ENCODE data around the gene ACSF3.

ACSF3 gene

DNA sequence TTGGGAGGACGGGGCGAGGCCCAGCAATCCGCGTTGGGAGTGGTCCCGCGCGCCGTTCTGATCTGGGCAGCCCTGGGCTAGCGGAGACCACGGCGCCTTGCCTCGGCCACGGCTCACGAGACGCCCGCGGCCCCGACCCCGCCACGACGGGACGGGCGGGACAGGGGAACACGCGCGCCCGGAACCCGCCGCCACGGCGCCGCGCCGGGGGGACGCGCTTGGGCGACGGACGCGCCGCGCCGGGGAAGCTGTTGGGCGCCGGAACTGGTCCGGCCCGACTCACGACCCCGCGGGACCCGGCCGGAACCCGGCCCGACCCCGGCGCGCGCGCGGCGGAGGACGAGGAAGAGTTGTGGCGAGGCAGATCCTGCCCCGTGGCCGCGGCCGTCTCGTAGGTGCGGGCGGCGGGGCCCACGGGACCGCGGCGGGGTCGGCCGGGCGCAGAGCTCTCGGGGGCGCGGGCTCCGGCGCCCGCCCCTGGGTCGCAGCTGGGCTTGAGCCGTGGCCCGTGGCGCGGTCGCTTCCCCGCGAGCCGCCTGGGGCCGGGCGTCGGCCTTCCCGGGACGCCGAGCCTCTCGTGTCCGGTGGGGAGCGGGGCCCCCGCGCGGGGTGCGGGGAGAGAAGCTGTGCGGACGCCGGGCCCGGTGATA lies at the start of gene ACSF3:
Gene ACSF3 (plus strand): TSS at position 251 of the 650 bp plus-strand sequence. CDS start 6,830 bp downstream, outside the sequence.
- Mint-ChIP-seq H3K4me1 (ENCODE audit: low read depth) (peaks cover 47% of the 10 kb centered on the region), H3K4me3 (peak within 1 kb of the TSS; percentile 99), H3K27me3 (peaks cover 16% of the 10 kb centered on the region), H3K9me3 (no peaks in the 10 kb centered on the region), H3K36me3 (ENCODE audit: low read depth) (peaks cover 3% of the 10 kb centered on the region), H3K27ac (peak within 1 kb of the TSS; percentile 96)

DNA sequence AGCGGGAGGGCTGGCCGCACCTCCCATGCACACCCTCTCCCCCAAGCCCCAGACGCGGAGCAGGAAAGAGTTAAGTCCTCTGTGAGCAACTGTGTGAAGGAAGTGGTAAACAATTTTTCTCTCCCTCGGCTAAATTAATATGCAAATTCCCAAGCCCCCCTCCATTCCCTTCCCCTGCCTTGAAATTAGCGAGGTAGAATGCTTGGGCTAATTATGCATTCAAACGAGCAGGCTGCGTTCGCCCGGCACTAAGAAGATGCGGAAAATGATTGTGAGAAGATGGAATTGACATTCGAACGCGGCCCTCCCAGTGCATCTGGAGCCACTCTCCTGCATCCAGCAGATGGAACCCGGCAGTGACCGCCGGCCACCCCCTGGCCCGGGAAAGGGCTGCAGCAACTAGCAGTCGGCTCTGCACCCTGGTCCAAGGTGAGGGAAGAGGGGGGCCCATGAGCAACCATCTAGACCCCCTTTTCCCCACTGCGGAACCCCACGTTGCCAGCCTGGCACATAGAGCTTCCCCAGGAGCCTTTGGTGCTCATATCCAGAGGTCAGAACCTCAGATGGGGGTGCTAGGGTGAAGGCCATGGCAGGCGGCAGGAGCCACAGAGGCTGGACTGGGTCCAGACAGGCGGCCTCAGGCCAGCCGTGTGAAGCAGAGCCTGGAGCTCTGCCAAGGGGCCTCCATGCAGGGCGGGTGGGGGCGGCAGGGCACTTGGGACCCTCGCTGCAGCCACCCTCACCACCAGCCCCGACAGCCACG lies 49.1 kb upstream of the ACSF3 start:
- Mint-ChIP-seq H3K27me3 (peaks cover 5% of the 10 kb centered on the region), H3K36me3 (ENCODE audit: low read depth) (no peaks in the 10 kb centered on the region), H3K9me3 (peaks cover 4% of the 10 kb centered on the region)

DNA sequence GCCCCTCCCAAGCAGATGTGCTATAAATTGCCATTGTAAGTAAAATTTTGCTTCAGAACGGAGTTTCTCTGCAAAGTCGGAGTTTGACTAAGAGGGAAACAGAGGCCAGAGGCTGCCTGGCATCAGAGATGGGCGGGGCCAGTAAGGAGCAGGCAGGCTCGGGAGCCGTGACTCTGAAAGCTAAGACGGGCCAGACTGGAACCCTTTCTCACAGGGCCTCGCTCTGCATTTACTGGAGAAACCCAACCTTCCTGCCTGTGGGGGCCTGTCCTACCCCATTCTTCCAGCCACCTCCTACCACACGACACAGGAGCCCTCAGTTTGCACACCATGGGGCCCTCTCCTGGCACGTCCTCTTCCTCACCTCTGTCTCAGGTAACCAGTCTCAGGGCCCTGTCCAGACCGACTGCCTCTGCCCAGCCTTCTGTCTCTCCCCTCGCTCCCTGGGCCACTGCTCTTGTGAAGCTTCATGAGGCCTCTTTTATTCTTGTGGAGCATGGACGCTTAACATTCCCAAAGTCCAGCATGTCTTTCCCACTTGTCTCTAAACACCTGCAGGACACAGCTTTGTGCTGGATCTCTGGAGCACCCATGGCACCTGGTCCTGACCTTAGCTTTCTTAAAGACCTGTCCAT lies 48.4 kb upstream of the ACSF3 start:
- no peaks in the 10 kb centered on the region for H3K4me1 Mint-ChIP-seq (ENCODE audit: low read depth)
- peaks cover 5% of the 10 kb centered on the region for H3K27me3 Mint-ChIP-seq
- no peaks in the 10 kb centered on the region for H3K36me3 Mint-ChIP-seq (ENCODE audit: low read depth)
- no peak overlapping the region for H3K4me3 Mint-ChIP-seq
- no peak overlapping the region for H3K27ac Mint-ChIP-seq
- peaks cover 4% of the 10 kb centered on the region for H3K9me3 Mint-ChIP-seq

More for the DNA sequence above, 49.1 kb upstream of the ACSF3 start:
- Mint-ChIP-seq H3K27ac (no peak overlapping the region), H3K4me3 (no peak overlapping the region), H3K4me1 (ENCODE audit: low read depth) (no peaks in the 10 kb centered on the region)

DNA sequence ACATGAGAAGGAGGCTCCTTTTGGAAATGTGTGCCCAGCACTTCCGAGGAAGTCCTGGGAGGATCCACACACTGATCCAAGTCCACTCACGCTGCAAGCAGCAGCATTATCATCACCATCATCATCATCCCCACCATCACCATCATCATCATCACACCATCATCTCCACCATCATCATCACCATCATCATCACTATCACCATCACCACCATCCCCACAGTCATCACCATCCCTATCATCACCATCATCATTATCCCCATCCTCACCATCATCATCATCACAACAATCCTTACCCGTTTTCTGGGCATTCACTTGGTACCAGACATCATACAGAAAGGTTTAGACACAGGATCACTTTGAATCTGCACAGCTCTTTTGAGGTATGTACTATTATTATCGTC lies 47.8 kb upstream of the ACSF3 start:
- Mint-ChIP-seq H3K27me3 (peaks cover 5% of the 10 kb centered on the region), H3K27ac (no peak overlapping the region), H3K4me3 (no peak overlapping the region), H3K36me3 (ENCODE audit: low read depth) (no peaks in the 10 kb centered on the region), H3K9me3 (peaks cover 4% of the 10 kb centered on the region), H3K4me1 (ENCODE audit: low read depth) (no peaks in the 10 kb centered on the region)

DNA sequence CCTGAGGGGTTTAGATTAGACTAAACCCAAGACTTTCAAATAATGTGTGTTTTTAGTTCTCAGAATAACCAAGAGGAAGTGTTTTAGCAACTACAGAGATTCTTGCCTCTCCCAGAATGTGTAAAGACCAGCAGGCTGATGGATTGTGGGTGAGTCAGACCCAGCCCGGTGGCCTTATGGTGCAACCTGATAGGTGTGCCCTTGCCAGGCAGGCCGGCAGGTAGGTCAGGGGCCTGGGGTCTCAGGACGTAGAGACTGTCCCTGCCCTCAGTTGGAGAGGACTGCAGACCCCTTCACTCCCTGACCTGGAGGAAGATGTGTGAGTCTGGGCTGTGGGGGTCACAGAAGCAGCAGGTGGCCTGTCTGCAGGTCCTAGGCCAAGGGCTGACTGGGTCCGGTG lies 47.2 kb upstream of the ACSF3 start:
- Mint-ChIP-seq H3K36me3 (ENCODE audit: low read depth) (no peaks in the 10 kb centered on the region), H3K4me1 (ENCODE audit: low read depth) (no peaks in the 10 kb centered on the region), H3K27me3 (peaks cover 5% of the 10 kb centered on the region), H3K27ac (no peak overlapping the region), H3K4me3 (no peak overlapping the region), H3K9me3 (peaks cover 4% of the 10 kb centered on the region)

DNA sequence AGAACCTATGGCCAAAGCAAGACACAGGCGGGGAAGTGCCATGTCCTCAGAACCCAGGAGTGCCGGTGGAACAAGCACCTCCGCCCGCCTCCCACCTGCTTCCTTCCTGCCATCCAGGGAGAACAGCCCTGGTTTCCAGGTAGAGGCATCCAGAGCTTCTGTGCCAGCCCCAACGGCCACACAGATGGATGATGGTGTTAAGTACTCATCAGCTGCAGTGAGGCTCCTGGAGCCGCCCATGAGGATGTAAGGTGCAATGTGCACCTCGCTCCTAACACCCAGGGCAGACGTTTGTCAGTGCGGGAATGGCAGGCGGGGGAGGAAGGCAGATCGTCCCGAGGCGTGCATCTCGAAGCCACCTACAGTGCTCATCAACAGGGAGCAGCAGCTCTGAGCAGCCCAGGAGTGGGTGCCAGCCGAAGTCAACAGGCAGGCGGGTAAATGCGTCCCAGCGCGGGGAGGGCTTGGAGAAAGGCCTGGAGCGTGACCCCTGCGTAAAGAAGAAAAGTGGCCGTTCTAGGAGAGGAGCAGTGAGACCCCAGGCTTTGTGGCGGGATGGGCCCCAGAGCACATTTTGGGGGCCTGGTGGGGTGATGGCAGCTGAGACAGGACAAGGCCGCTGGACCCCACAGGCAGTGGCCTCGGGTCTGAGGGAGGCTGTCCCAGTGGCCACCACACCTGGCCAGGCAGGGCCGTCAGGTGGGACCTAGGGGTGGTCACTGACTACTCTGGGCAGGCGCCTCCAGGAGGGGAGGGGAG lies 46.1 kb upstream of the ACSF3 start:
- no peak overlapping the region for H3K4me3 Mint-ChIP-seq
- no peaks in the 10 kb centered on the region for H3K4me1 Mint-ChIP-seq (ENCODE audit: low read depth)
- H3K36me3 Mint-ChIP-seq (ENCODE audit: low read depth): no peaks in the 10 kb centered on the region
- peaks cover 4% of the 10 kb centered on the region for H3K9me3 Mint-ChIP-seq
- H3K27me3 Mint-ChIP-seq: peaks cover 5% of the 10 kb centered on the region
- H3K27ac Mint-ChIP-seq: no peak overlapping the region

DNA sequence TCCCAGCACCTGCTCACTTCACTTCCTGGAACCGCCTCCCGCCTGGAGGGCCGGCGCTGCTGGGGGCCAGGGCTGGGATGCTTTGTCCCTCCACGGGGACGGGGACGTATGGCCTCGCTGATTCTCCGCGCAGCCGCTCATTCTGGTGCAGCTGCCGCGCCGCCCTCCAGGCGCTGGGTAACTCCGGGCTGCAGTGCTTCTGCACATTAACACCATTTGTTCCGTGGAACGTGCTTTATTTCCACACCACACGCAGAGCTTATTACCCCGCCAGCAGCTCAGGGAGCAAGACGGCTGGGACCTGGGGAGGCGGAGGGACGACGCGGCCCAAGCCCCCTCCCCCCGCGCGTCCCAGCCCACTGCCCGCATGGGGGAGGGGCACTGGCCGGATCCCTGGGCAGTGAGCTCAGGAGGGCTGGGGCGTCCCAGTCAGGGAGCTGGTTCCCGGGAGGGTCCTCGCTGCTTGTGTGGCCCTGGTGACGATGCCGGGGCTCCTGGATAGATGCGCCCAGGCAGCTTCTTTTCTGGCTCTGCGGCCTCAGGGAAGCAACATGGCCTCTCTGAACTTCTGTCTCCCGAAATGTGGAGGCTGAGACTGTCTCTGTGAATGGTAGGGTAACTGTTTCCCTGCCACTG lies 45.4 kb upstream of the ACSF3 start:
- no peak overlapping the region for H3K27ac Mint-ChIP-seq
- H3K9me3 Mint-ChIP-seq: peaks cover 4% of the 10 kb centered on the region
- no peaks in the 10 kb centered on the region for H3K4me1 Mint-ChIP-seq (ENCODE audit: low read depth)
- no peak overlapping the region for H3K4me3 Mint-ChIP-seq
- H3K27me3 Mint-ChIP-seq: peaks cover 5% of the 10 kb centered on the region
- no peaks in the 10 kb centered on the region for H3K36me3 Mint-ChIP-seq (ENCODE audit: low read depth)

DNA sequence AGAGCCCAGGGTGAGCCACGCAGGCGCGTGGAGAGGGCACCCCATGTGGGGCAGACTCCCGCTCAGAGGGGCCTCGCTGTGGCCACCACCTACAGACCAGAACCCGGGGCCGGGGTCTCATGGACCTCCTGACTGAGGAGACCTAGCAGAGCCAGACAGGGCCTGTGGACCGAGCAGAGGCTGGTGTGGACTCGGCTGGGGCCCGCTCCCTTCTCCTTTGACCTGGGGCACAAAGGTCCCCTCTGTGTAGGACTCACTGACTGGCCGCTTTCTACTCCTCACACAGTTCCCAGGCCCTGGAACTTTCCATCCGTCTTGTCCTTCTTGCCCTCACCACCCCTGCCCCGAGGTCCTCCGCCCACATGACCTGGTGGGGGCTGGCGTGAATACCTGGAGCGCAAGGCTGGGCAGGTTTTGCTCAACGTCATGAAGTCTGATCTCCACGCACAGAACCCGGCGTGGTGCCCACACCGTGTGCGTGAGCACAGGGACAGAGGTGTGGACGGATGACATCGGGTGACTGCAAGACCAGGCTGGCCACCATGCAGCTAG lies 44.7 kb upstream of the ACSF3 start:
- H3K4me1 Mint-ChIP-seq (ENCODE audit: low read depth): no peaks in the 10 kb centered on the region
- H3K27ac Mint-ChIP-seq: no peak overlapping the region
- H3K4me3 Mint-ChIP-seq: no peak overlapping the region
- H3K27me3 Mint-ChIP-seq: peaks cover 5% of the 10 kb centered on the region
- H3K36me3 Mint-ChIP-seq (ENCODE audit: low read depth): no peaks in the 10 kb centered on the region
- H3K9me3 Mint-ChIP-seq: peaks cover 4% of the 10 kb centered on the region

DNA sequence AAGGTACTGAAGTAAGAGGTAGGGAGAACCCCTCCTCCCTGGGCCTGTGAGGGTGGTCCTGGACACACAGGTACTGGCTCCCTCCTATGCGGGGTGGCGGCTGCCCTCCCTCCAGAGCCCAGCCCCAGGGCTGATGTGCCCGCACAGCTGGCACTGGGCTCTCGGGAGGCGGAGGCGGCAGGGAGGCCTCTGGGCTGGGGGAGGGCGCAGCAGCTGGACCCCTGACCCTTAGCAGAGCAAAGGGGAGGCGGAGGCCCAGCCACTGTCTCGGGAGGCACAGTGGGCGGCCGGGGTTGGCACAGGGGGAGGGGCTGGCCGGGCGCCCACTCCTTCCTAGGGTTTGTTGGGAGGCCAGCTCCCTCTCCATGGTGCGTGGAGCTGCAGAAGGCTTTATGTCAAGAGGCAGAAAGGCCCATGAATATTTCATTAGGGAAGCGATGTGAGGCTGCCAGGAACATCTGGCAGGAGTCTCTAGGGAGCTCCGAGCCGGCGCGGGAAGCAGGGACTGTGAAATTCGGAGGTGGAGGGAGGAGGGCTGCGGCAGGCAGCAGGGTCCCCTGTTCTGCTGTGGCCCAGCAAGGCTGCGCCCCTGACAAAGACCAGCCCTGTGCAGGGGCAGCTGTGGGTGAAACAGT lies 44.1 kb upstream of the ACSF3 start:
- peaks cover 5% of the 10 kb centered on the region for H3K27me3 Mint-ChIP-seq
- no peaks in the 10 kb centered on the region for H3K4me1 Mint-ChIP-seq (ENCODE audit: low read depth)

DNA sequence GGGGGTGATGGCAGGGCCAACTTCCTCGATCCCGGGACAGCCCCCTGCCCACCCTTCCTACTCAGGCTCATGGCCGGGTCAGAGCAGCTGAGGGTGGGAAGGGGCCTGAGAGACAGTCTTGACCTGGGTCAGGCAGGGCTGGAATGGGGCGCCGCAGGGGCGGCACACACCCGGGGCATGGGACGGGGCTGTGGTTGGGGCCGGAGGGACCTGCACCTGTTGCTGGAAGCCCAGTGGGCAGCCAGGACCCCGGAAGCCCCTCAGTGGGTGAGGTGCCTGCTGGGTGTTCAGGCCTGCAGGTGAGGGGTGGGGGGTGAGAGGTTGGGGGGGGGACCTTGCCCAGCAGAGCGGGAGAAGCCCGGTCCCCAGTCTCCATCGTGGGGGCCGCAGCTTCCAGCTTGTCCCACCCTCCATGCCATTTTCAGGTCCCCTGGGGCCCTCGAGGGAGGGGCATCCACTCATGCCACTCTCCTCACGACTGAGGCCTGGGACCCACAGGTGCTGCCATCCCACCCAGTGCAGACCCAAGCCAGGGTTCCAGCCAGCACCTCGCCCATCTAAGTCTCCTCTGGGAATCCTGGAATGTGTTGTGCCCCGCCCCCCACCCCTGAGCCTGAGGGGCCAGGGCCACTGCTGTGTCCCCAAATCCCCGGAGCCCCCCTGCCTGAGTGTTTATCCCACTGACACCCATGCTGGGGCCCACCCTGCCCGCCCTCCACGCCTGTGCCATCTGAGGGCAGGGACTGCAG lies 43.4 kb upstream of the ACSF3 start:
- no peaks in the 10 kb centered on the region for H3K4me1 Mint-ChIP-seq (ENCODE audit: low read depth)
- no peak overlapping the region for H3K4me3 Mint-ChIP-seq
- H3K27ac Mint-ChIP-seq: no peak overlapping the region
- H3K36me3 Mint-ChIP-seq (ENCODE audit: low read depth): no peaks in the 10 kb centered on the region
- H3K27me3 Mint-ChIP-seq: peaks cover 5% of the 10 kb centered on the region
- H3K9me3 Mint-ChIP-seq: peaks cover 4% of the 10 kb centered on the region

More for the DNA sequence above, 44.1 kb upstream of the ACSF3 start:
- H3K27ac Mint-ChIP-seq: no peak overlapping the region
- peaks cover 4% of the 10 kb centered on the region for H3K9me3 Mint-ChIP-seq
- H3K4me3 Mint-ChIP-seq: no peak overlapping the region
- no peaks in the 10 kb centered on the region for H3K36me3 Mint-ChIP-seq (ENCODE audit: low read depth)

DNA sequence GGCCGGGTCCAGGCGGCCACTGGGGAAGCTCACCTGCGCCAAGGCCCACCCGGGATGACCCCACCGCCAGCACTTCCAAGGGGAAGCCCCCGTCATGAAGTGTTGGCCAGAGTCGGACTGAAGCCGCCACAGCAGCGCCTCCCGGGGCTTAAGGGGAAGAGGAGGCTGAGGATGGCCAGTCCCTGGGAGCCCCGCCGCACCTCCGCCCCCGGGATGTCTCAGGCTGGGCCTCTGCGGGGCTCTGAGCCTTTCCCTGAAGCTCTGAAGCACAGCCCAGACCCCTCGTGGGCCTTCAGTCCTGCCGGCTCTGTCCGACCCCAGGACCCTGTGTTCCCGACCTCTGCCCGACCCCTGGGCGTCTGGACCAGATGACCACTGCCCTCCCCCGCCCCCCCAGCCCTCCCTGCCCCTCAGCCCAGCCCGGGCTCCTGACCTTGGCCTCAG lies 42.8 kb upstream of the ACSF3 start:
- Mint-ChIP-seq H3K27me3 (peaks cover 3% of the 10 kb centered on the region), H3K4me3 (no peak overlapping the region), H3K4me1 (ENCODE audit: low read depth) (no peaks in the 10 kb centered on the region), H3K27ac (no peak overlapping the region), H3K36me3 (ENCODE audit: low read depth) (no peaks in the 10 kb centered on the region), H3K9me3 (peaks cover 2% of the 10 kb centered on the region)

DNA sequence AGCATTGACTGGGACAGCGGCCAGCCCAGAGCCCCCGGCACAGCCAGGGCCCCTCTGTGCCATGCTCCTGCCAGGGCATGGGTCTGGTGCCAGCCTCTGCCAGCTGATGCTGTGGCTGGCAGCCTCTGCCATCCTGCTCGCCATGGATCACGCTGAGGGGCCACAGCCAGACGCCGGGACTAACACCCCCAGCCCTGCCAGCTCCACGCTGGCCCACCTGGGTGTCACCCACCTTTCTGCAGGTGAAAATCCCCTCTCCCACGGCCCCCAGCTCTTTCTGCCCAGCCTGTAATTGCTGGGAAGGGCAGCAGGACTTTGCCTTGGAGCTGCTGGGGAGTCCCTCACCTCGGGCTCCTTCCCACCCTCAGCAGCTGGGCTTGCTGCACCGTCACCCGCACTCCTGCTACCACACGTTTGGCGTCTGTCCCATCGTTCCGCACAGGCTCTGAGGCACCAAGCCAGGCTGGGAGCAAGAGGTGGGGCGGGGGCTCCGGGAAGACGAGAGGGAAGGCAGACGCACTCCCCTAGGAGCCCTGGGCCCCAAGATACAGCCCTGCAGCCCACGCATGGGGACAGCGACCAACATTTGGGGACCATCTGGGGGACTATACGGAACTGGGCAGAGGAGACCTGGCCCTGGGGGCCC lies 42.0 kb upstream of the ACSF3 start:
- H3K9me3 Mint-ChIP-seq: no peaks in the 10 kb centered on the region
- H3K4me1 Mint-ChIP-seq (ENCODE audit: low read depth): no peaks in the 10 kb centered on the region
- H3K36me3 Mint-ChIP-seq (ENCODE audit: low read depth): no peaks in the 10 kb centered on the region
- no peaks in the 10 kb centered on the region for H3K27me3 Mint-ChIP-seq
- H3K4me3 Mint-ChIP-seq: no peak overlapping the region
- no peak overlapping the region for H3K27ac Mint-ChIP-seq
